SK-N-SH (cell line): ENCODE results near the gene NTM. TPM values are rescaled to one million over a fixed set of nuclear protein-coding genes. Genes with fewer than 3 reads are reported as not detected.

Source experiments
- CTCF ChIA-PET: fragments of 300-600, 350-600 bp; formaldehyde crosslinking; extraction: SDS; loops from one replicate; lab custom pipeline; 2021; lab: Yijun Ruan, JAX
- POLR2A ChIA-PET: fragments of 350-600 bp; sonication (Branson Sonifier 250); formaldehyde crosslinking; extraction: SDS; loops from one replicate; lab custom pipeline; 2020; ENCODE audit warnings: antibody characterized with exemption, inconsistent platforms; lab: Yijun Ruan, JAX
- DNase-seq: peaks from one replicate; pipeline ENCODE4 v3.0.0; 2012
- H2AFZ ChIP-seq: fragments of 200-600 bp; sonication (generic); 2 replicates; pipeline ENCODE4 v1.8.1; 2016; ENCODE audit warnings: antibody characterized with exemption, mild to moderate bottlenecking, low read depth
- H3F3A ChIP-seq: fragments of 200-600 bp; sonication (generic); replicated peaks from 2 replicates; pipeline ENCODE3; 2016; ENCODE audit warnings: antibody characterized with exemption, mild to moderate bottlenecking; ENCODE audit not compliant: insufficient read depth
- H3K27ac ChIP-seq, 2 experiments: fragments of 200-500 bp in 1 of 2; fragments of 200-600 bp in 1 of 2; sonication (Bioruptor generic) in 1 of 2; sonication (generic), shearing (Covaris generic) in 1 of 2; 2 replicates each; pipeline versions ENCODE4 v1.5.1 to v1.6.1; 2014 to 2016; ENCODE audit warnings: low read depth in 2 of 2, inconsistent platforms in 1 of 2, low read length in 1 of 2, mild to moderate bottlenecking in 1 of 2, mixed read lengths in 1 of 2
- H3K27me3 ChIP-seq: fragments of 200-600 bp; sonication (generic), shearing (Covaris generic); 2 replicates; pipeline ENCODE4 v1.6.1; 2016; ENCODE audit warnings: mixed run types; ENCODE audit not compliant: insufficient read depth
- H3K36me3 ChIP-seq, 2 experiments: fragments of 200-500 bp in 1 of 2; fragments of 200-600 bp in 1 of 2; sonication (Bioruptor generic) in 1 of 2; sonication (generic) in 1 of 2; replicated peaks in 1 of 2; 2 replicates each; pipeline versions ENCODE3 to v1.5.1; 2014 to 2016; ENCODE audit warnings: low read length in 1 of 2, mild to moderate bottlenecking in 1 of 2; ENCODE audit not compliant: insufficient read depth in 2 of 2, control insufficient read depth in 1 of 2
- H3K4me1 ChIP-seq, 2 experiments: fragments of 200-500 bp in 1 of 2; fragments of 200-600 bp in 1 of 2; sonication (Bioruptor generic) in 1 of 2; sonication (generic), shearing (Covaris generic) in 1 of 2; 2 replicates each; pipeline versions ENCODE4 v1.5.1 to v1.6.1; 2014 to 2016; ENCODE audit warnings: low read depth in 1 of 2, low read length in 1 of 2, mixed run types in 1 of 2; ENCODE audit not compliant: insufficient read depth in 2 of 2, control insufficient read depth in 1 of 2
- H3K4me2 ChIP-seq: fragments of 200-600 bp; sonication (generic), shearing (Covaris generic); 2 replicates; pipeline ENCODE4 v1.6.1; 2017; ENCODE audit warnings: mixed run types
- H3K4me3 ChIP-seq, 2 experiments: fragments of 200-500 bp in 1 of 2; fragments of 200-600 bp in 1 of 2; sonication (Bioruptor generic) in 1 of 2; sonication (generic), shearing (Covaris generic) in 1 of 2; 2 replicates each; pipeline versions ENCODE4 v1.5.1 to v1.8.1; 2014 to 2016; ENCODE audit warnings: low read depth in 2 of 2, inconsistent platforms in 1 of 2, low read length in 1 of 2, mild to moderate bottlenecking in 1 of 2, mixed read lengths in 1 of 2, moderate library complexity in 1 of 2
- H3K79me2 ChIP-seq: fragments of 200-600 bp; sonication (generic); 2 replicates; pipeline ENCODE4 v1.8.1; 2017; ENCODE audit warnings: mild to moderate bottlenecking; ENCODE audit not compliant: insufficient read depth
- H3K9ac ChIP-seq: fragments of 200-600 bp; sonication (generic); 2 replicates; pipeline ENCODE4 v1.6.1; 2017; ENCODE audit warnings: mixed run types
- H3K9me2 ChIP-seq: fragments of 200-600 bp; sonication (generic); 2 replicates; pipeline ENCODE4 v1.6.1; 2017; ENCODE audit warnings: mixed run types
- H3K9me3 ChIP-seq: fragments of 200-600 bp; sonication (generic); 2 replicates; pipeline ENCODE4 v1.6.1; 2017; ENCODE audit warnings: mixed run types, mild to moderate bottlenecking, moderate library complexity
- H4K20me1 ChIP-seq: fragments of 200-600 bp; sonication (generic); 2 replicates; pipeline ENCODE4 v1.6.1; 2017; ENCODE audit warnings: mild to moderate bottlenecking, mixed run types; ENCODE audit not compliant: insufficient read depth
- GABPA ChIP-seq: IDR thresholded peaks from 2 replicates; pipeline ENCODE4 v1.4.0; 2012; ENCODE audit warnings: low read depth, mild to moderate bottlenecking
- JUND ChIP-seq: IDR thresholded peaks from 2 replicates; pipeline ENCODE4 v1.4.0; 2012
- MXI1 ChIP-seq: IDR thresholded peaks from 2 replicates; pipeline ENCODE4 v1.6.1; 2012; ENCODE audit warnings: mild to moderate bottlenecking, low read depth, low read length, improper control_type of control experiment
- WGBS: methylation state at CpG from one replicate; pipeline ENCODE4 v1.1.6; 2017; ENCODE audit warnings: low lambda C conversion rate; 5-methylcytosine and 5-hydroxymethylcytosine counted together
- polyA plus RNA-seq, 3 experiments: library from polyadenylated mRNA; depleted of rRNA; stranded (reverse); fragments of >200 nt; gene quantifications; 2 replicates each; pipeline ENCODE4 v1.2.3, GENCODE V29; 2012
- TF ChIP-seq, protein P1 (sequence below): IDR thresholded peaks from 2 replicates; pipeline ENCODE4 v1.6.1; 2012; ENCODE audit warnings: mild to moderate bottlenecking, low read depth, low read length, moderate library complexity
- TF ChIP-seq, protein P2 (sequence below): IDR thresholded peaks from 2 replicates; pipeline ENCODE4 v1.4.0; 2012; ENCODE audit warnings: low read depth, borderline replicate concordance
- TF ChIP-seq, protein P3 (sequence below): IDR thresholded peaks from 2 replicates; pipeline ENCODE4 v1.4.0; 2012; ENCODE audit warnings: low read depth

NTM gene
- polyA plus RNA-seq, 1 of the 3 experiments (the other 2 are of a cell fraction), result 20.0 TPM

DNA sequence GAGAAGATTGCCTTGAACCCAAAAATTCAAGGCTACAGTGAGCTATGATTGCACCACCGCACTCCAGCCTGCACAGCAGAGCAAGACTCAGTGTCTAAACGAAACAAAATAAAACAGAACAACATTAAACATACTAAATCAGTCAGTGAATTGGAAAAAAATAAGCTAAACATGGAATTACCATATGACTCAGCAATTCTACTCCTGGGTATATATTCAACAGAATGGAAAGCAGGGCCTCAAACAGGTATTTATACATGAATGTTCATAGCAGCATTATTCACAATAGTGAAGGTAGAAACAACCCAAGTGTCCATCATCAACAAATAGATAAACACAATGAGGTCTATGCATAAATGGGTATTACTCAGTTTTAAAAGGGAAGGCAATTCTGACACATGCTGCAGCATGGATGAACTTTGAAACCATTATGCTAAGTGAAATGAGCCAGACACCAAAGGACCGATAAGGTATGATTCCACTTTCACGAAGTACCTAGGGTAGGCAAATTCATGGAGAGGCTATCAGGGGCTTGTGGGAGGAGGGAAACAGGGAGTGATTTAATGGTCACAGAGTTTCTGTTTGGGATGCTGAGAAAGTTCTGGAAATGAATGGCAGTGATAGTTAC, 15.5 kb downstream of the NTM start (continued):
- TF ChIP-seq, protein P1, sequence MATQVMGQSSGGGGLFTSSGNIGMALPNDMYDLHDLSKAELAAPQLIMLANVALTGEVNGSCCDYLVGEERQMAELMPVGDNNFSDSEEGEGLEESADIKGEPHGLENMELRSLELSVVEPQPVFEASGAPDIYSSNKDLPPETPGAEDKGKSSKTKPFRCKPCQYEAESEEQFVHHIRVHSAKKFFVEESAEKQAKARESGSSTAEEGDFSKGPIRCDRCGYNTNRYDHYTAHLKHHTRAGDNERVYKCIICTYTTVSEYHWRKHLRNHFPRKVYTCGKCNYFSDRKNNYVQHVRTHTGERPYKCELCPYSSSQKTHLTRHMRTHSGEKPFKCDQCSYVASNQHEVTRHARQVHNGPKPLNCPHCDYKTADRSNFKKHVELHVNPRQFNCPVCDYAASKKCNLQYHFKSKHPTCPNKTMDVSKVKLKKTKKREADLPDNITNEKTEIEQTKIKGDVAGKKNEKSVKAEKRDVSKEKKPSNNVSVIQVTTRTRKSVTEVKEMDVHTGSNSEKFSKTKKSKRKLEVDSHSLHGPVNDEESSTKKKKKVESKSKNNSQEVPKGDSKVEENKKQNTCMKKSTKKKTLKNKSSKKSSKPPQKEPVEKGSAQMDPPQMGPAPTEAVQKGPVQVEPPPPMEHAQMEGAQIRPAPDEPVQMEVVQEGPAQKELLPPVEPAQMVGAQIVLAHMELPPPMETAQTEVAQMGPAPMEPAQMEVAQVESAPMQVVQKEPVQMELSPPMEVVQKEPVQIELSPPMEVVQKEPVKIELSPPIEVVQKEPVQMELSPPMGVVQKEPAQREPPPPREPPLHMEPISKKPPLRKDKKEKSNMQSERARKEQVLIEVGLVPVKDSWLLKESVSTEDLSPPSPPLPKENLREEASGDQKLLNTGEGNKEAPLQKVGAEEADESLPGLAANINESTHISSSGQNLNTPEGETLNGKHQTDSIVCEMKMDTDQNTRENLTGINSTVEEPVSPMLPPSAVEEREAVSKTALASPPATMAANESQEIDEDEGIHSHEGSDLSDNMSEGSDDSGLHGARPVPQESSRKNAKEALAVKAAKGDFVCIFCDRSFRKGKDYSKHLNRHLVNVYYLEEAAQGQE, result no peak

DNA sequence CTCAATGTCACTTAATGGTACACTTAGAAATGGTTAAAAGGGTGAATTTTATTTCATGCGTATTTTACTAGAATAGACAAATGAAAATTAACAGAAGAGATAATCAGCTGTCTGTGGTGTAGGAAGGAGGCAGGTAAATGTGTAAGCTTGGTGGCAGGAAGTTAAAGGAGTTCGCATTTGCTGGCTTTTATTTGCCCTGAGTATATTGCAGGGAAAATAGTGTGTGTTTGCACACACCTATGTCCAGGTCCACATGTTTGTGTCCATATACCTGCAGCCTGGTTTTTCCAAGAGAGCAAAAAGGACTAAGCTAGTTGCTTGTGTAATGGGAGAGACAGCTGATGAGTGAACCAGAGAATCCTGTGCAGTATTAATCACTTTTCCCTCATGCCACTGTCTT, 16.0 kb downstream of the NTM start:
- H3K27me3 ChIP-seq, result no peaks in the 10 kb centered on the region
- TF ChIP-seq, protein P2, sequence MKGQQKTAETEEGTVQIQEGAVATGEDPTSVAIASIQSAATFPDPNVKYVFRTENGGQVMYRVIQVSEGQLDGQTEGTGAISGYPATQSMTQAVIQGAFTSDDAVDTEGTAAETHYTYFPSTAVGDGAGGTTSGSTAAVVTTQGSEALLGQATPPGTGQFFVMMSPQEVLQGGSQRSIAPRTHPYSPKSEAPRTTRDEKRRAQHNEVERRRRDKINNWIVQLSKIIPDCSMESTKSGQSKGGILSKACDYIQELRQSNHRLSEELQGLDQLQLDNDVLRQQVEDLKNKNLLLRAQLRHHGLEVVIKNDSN, result no peak
- TF ChIP-seq JUND (no peak), GABPA (no peak), MXI1 (no peak)
- TF ChIP-seq, protein P1, result no peak
- TF ChIP-seq, protein P3, sequence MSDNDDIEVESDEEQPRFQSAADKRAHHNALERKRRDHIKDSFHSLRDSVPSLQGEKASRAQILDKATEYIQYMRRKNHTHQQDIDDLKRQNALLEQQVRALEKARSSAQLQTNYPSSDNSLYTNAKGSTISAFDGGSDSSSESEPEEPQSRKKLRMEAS, result no peak
- 22% methylated on average over 2 of the region's 2 CpGs for WGBS

More for the DNA sequence above, 16.0 kb downstream of the NTM start:
- no peaks in the 10 kb centered on the region for H3K36me3 ChIP-seq
- H3K79me2 ChIP-seq, result no peaks in the 10 kb centered on the region
- H3F3A ChIP-seq, result no peaks in the 10 kb centered on the region
- H2AFZ ChIP-seq, result no peak overlapping the region
- CTCF ChIA-PET, result interaction anchor here (2.1 kb wide), 1 partner anchor 10 kb away, joined by 4 read pairs; no protein-coding TSS in a partner anchor
- H3K4me2 ChIP-seq, result no peak overlapping the region
- H3K4me1 ChIP-seq, result no peaks in the 10 kb centered on the region
- H4K20me1 ChIP-seq, result no peaks in the 10 kb centered on the region
- POLR2A ChIA-PET, result no interaction called here
- no peaks in the 10 kb centered on the region for H3K9me3 ChIP-seq
- DNase-seq, result no peak
- H3K27ac ChIP-seq, result no peak overlapping the region
- H3K9me2 ChIP-seq, result no peaks in the 10 kb centered on the region
- H3K4me3 ChIP-seq, result no peak overlapping the region
- H3K9ac ChIP-seq, result no peak overlapping the region
